ENCODE data around the gene DUSP22.
A peak's percentile ranks its signal among the peaks of the same experiment; 100 is the strongest.

DUSP22 gene

GRCh38 chr6:399785-400534 lies 107.7 kb downstream of the DUSP22 start:
- no peak overlapping the region for H3K4me3 ChIP-seq (ENCODE audit: low read depth, low read length)
- DNase-seq (ENCODE audit: low read depth): peak; percentile 74

GRCh38 chr6:400815-401214 lies 108.5 kb downstream of the DUSP22 start:
- TF ChIP-seq CTCF (IDR thresholded peaks at IDR 0.05; ENCODE audit: insufficient read depth, low read depth, low read length, missing control alignments): no peak
- no peak for DNase-seq (ENCODE audit: low read depth)
- H3K4me3 ChIP-seq (ENCODE audit: low read depth, low read length): no peak overlapping the region

More at GRCh38 chr6:399785-400534, 107.7 kb downstream of the DUSP22 start:
- TF ChIP-seq CTCF (IDR thresholded peaks at IDR 0.05; ENCODE audit: insufficient read depth, low read depth, low read length, missing control alignments): no peak
